HL-60/S4 treated with phorbol 12-myristate 13-acetate at 8.2 ng/mL for 4 days and 3 days (cell line): ENCODE data around the gene PRKCE.

ENCODE experiments used
- in situ Hi-C: fragments of 300-500 bp; cut with MboI; formaldehyde crosslinking; loops from 2 replicates; pipeline ENCODE4 v1.15.0; 2022; ENCODE audit warnings: low sequenced_read_pairs

The PRKCE gene

GRCh38 chr2:46226620-46227019 is 575.1 kb downstream of the PRKCE start:
- in situ Hi-C loops, result no loop called here

- in situ Hi-C loops, result no loop called here
Measured at GRCh38 chr2:46227022-46227421, 575.5 kb downstream of the PRKCE start.

- in situ Hi-C loops, result no loop called here
Measured at GRCh38 chr2:46227674-46228289, 576.3 kb downstream of the PRKCE start.

GRCh38 chr2:46229134-46230063 is 577.9 kb downstream of the PRKCE start:
- in situ Hi-C loops, result no loop called here

- in situ Hi-C loops, result no loop called here
Measured at GRCh38 chr2:46230115-46230571, 578.7 kb downstream of the PRKCE start.

- in situ Hi-C loops, result no loop called here
Measured at GRCh38 chr2:46230677-46231425, 579.4 kb downstream of the PRKCE start.

GRCh38 chr2:46231721-46232120 is 580.2 kb downstream of the PRKCE start:
- in situ Hi-C loops, result no loop called here

GRCh38 chr2:46232860-46233259 is 581.4 kb downstream of the PRKCE start:
- in situ Hi-C loops, result no loop called here

GRCh38 chr2:46236006-46236875 is 584.8 kb downstream of the PRKCE start:
- in situ Hi-C loops, result no loop called here

GRCh38 chr2:46236876-46237859 is 585.7 kb downstream of the PRKCE start:
- in situ Hi-C loops, result no loop called here
